ENCODE data around the gene HTR3E. TPM values are rescaled to one million over a fixed set of nuclear protein-coding genes. Genes with fewer than 3 reads are reported as not detected.

The HTR3E gene
- total and polyA plus RNA-seq, 12 donors, result not detected

GRCh38 chr3:184082465-184082864 is 14.4 kb upstream of the HTR3E start:
- DNase-seq, result no peak
- intact Hi-C loops (cut with DNase I), result no loop called here
- 58 to 73% (median 70%) methylated on average over 2 of the region's 2 CpGs for WGBS, 4 donors
- Histone ChIP-seq H3K27ac (no peak overlapping the region), H3K4me3 (no peak overlapping the region), H3K27me3 (no peaks in the 10 kb centered on the region), H3K9me3 (replicated peaks in 1 of 3) (no peaks in the 10 kb centered on the region), H3K4me1 (replicated peaks in 1 of 2) (no peaks in the 10 kb centered on the region), H3K36me3 (replicated peaks in 1 of 2) (no peaks in the 10 kb centered on the region)
- TF ChIP-seq POLR2A (IDR thresholded peaks at IDR 0.05) (no peak), CTCF (IDR thresholded peaks at IDR 0.05) (no peak)

- intact Hi-C loops (cut with DNase I), result no loop called here
- no peak overlapping the region for H3K4me3 ChIP-seq
- no peaks in the 10 kb centered on the region for H3K9me3 ChIP-seq (replicated peaks in 1 of 3)
- no peaks in the 10 kb centered on the region for H3K36me3 ChIP-seq (replicated peaks in 1 of 2)
- no peak overlapping the region for H3K27ac ChIP-seq
- H3K4me1 ChIP-seq (replicated peaks in 1 of 2), result no peaks in the 10 kb centered on the region
- no peaks in the 10 kb centered on the region for H3K27me3 ChIP-seq
- no peak for DNase-seq
- TF ChIP-seq POLR2A (IDR thresholded peaks at IDR 0.05) (no peak), CTCF (IDR thresholded peaks at IDR 0.05) (no peak)
- WGBS, 4 donors, result 56 to 68% (median 60%) methylated on average over 3 of the region's 3 CpGs
Measured at GRCh38 chr3:184085389-184085852, 11.4 kb upstream of the HTR3E start.

GRCh38 chr3:184092199-184092598 is 4.7 kb upstream of the HTR3E start:
- no peak overlapping the region for H3K4me3 ChIP-seq
- intact Hi-C loops (cut with DNase I), result no loop called here

GRCh38 chr3:184097556-184097955 is 692 bp downstream of the HTR3E start:
- intact Hi-C loops (cut with DNase I), result no loop called here
- no peak for DNase-seq
- H3K4me3 ChIP-seq, result no peak overlapping the region
- H3K36me3 ChIP-seq (replicated peaks in 1 of 2), result no peaks in the 10 kb centered on the region
- peaks cover 0 to 5% (median 0%) of the 10 kb centered on the region in 3 donors for H3K9me3 ChIP-seq (replicated peaks in 1 of 3)
- WGBS, 4 donors, result 85 to 86% (median 86%) methylated on average over 6 of the region's 6 CpGs
- H3K27ac ChIP-seq, result no peak overlapping the region
- TF ChIP-seq POLR2A (IDR thresholded peaks at IDR 0.05) (no peak), CTCF (IDR thresholded peaks at IDR 0.05) (no peak)
- no peaks in the 10 kb centered on the region for H3K27me3 ChIP-seq
- no peaks in the 10 kb centered on the region for H3K4me1 ChIP-seq (replicated peaks in 1 of 2)

More at GRCh38 chr3:184092199-184092598, 4.7 kb upstream of the HTR3E start:
- no peak for DNase-seq
- Histone ChIP-seq H3K4me1 (replicated peaks in 1 of 2) (no peaks in the 10 kb centered on the region), H3K36me3 (replicated peaks in 1 of 2) (no peaks in the 10 kb centered on the region), H3K9me3 (replicated peaks in 1 of 3) (peaks cover 0 to 15% (median 0%) of the 10 kb centered on the region in 3 donors), H3K27ac (no peak overlapping the region), H3K27me3 (no peaks in the 10 kb centered on the region)
- TF ChIP-seq POLR2A (IDR thresholded peaks at IDR 0.05) (no peak), CTCF (IDR thresholded peaks at IDR 0.05) (no peak)
- WGBS, 4 donors, result 87 to 94% (median 89%) methylated on average over 3 of the region's 3 CpGs

All from adrenal gland (tissue), 12 donors.